ENCODE data around the gene PLEKHG1. TPM values are rescaled to one million over a fixed set of nuclear protein-coding genes. Genes with fewer than 3 reads are reported as not detected.

The PLEKHG1 gene
- polyA plus RNA-seq, 2 donors: 5.7 to 8.1 TPM

GRCh38 chr6:150641398-150642139 lies 41.9 kb downstream of the PLEKHG1 start:
- H3K9me3 ChIP-seq (ENCODE audit: control insufficient read depth in 2 of 2, insufficient read depth in 1 of 2, low read depth in 1 of 2, low read length in 1 of 2): no peaks in the 10 kb centered on the region
- peak overlapping the region in 1 of 2 donors; percentile 7 for H3K4me3 ChIP-seq (ENCODE audit: low read depth in 1 of 2, low read length in 2 of 2)
- no peaks in the 10 kb centered on the region for H3K4me1 ChIP-seq (ENCODE audit: control insufficient read depth in 2 of 2, insufficient read depth in 2 of 2, low read length in 1 of 2)
- WGBS, 2 donors: 7% methylated on average over 6 of the region's 6 CpGs
- H3K27ac ChIP-seq (ENCODE audit: low read depth in 2 of 2, low read length in 1 of 2): no peak overlapping the region
- H3K36me3 ChIP-seq (ENCODE audit: control insufficient read depth in 2 of 2, insufficient read depth in 2 of 2, low read length in 1 of 2): no peaks in the 10 kb centered on the region
- H3K27me3 ChIP-seq (ENCODE audit: control insufficient read depth in 1 of 2, insufficient read depth in 2 of 2, low read length in 2 of 2): no peaks in the 10 kb centered on the region

- Histone ChIP-seq H3K4me3 (ENCODE audit: low read depth in 1 of 2, low read length in 2 of 2) (no peak overlapping the region), H3K9me3 (ENCODE audit: control insufficient read depth in 2 of 2, insufficient read depth in 1 of 2, low read depth in 1 of 2, low read length in 1 of 2) (no peaks in the 10 kb centered on the region), H3K36me3 (ENCODE audit: control insufficient read depth in 2 of 2, insufficient read depth in 2 of 2, low read length in 1 of 2) (no peaks in the 10 kb centered on the region), H3K4me1 (ENCODE audit: control insufficient read depth in 2 of 2, insufficient read depth in 2 of 2, low read length in 1 of 2) (no peaks in the 10 kb centered on the region), H3K27ac (ENCODE audit: low read depth in 2 of 2, low read length in 1 of 2) (no peak overlapping the region), H3K27me3 (ENCODE audit: control insufficient read depth in 1 of 2, insufficient read depth in 2 of 2, low read length in 2 of 2) (no peaks in the 10 kb centered on the region)
- WGBS, 2 donors: 85 to 93% methylated on average over 2 of the region's 2 CpGs
These were observed 46.5 kb downstream of the PLEKHG1 start for GRCh38 chr6:150646228-150646627.

GRCh38 chr6:150647051-150647450 lies 47.4 kb downstream of the PLEKHG1 start:
- Histone ChIP-seq H3K36me3 (ENCODE audit: control insufficient read depth in 2 of 2, insufficient read depth in 2 of 2, low read length in 1 of 2) (no peaks in the 10 kb centered on the region), H3K27ac (ENCODE audit: low read depth in 2 of 2, low read length in 1 of 2) (no peak overlapping the region), H3K4me1 (ENCODE audit: control insufficient read depth in 2 of 2, insufficient read depth in 2 of 2, low read length in 1 of 2) (no peaks in the 10 kb centered on the region), H3K4me3 (ENCODE audit: low read depth in 1 of 2, low read length in 2 of 2) (no peak overlapping the region), H3K9me3 (ENCODE audit: control insufficient read depth in 2 of 2, insufficient read depth in 1 of 2, low read depth in 1 of 2, low read length in 1 of 2) (no peaks in the 10 kb centered on the region), H3K27me3 (ENCODE audit: control insufficient read depth in 1 of 2, insufficient read depth in 2 of 2, low read length in 2 of 2) (no peaks in the 10 kb centered on the region)
- WGBS, 2 donors: 83% methylated on average over 3 of the region's 3 CpGs

Other genes starting within 250 kb of the PLEKHG1 start
- gene IYD, start 230.9 kb upstream of the PLEKHG1 start, polyA plus RNA-seq: under 1 TPM in 1 of 2 donors, not detected in 1; 0.01 TPM